ENCODE data around the gene GAGE12G.
"Not testable (repeated sequence)": the region's sequence is repeated elsewhere in the genome, so short reads cannot be mapped to it uniquely, and the experiment has no call there.

DNA sequence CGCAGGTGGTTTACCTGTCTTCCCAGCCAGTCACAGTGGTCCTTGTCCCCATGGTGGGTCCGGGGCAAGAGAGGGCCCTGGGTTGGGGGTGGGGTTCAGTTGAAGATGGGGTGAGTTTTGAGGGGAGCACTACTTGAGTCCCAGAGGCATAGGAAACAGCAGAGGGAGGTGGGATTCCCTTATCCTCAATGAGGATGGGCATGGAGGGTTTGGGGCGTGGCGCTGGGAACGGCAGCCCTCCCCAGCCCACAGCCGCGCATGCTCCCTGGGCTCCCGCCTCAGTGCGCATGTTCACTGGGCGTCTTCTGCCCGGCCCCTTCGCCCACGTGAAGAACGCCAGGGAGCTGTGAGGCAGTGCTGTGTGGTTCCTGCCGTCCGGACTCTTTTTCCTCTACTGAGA, 19.0 kb downstream of the GAGE12G start, which contains the start of gene GAGE2A:
- TF ChIP-seq, protein P1, sequence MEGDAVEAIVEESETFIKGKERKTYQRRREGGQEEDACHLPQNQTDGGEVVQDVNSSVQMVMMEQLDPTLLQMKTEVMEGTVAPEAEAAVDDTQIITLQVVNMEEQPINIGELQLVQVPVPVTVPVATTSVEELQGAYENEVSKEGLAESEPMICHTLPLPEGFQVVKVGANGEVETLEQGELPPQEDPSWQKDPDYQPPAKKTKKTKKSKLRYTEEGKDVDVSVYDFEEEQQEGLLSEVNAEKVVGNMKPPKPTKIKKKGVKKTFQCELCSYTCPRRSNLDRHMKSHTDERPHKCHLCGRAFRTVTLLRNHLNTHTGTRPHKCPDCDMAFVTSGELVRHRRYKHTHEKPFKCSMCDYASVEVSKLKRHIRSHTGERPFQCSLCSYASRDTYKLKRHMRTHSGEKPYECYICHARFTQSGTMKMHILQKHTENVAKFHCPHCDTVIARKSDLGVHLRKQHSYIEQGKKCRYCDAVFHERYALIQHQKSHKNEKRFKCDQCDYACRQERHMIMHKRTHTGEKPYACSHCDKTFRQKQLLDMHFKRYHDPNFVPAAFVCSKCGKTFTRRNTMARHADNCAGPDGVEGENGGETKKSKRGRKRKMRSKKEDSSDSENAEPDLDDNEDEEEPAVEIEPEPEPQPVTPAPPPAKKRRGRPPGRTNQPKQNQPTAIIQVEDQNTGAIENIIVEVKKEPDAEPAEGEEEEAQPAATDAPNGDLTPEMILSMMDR (conservative IDR thresholded peaks at IDR 0.05; ENCODE audit: low read depth, low read length): not testable (repeated sequence)
- TF ChIP-seq EZH2 (IDR thresholded peaks at IDR 0.05; ENCODE audit: borderline replicate concordance, low read depth, low read length, poor library complexity, severe bottlenecking): not testable (repeated sequence)

Data from A673 (cell line).